HK-2 (cell line): ENCODE results near the gene AKT1.

Source experiments
- DNase-seq: peaks from one replicate; pipeline ENCODE4 v3.0.0-alpha.2; 2018; ENCODE audit not compliant: unreplicated experiment

Gene AKT1

DNA sequence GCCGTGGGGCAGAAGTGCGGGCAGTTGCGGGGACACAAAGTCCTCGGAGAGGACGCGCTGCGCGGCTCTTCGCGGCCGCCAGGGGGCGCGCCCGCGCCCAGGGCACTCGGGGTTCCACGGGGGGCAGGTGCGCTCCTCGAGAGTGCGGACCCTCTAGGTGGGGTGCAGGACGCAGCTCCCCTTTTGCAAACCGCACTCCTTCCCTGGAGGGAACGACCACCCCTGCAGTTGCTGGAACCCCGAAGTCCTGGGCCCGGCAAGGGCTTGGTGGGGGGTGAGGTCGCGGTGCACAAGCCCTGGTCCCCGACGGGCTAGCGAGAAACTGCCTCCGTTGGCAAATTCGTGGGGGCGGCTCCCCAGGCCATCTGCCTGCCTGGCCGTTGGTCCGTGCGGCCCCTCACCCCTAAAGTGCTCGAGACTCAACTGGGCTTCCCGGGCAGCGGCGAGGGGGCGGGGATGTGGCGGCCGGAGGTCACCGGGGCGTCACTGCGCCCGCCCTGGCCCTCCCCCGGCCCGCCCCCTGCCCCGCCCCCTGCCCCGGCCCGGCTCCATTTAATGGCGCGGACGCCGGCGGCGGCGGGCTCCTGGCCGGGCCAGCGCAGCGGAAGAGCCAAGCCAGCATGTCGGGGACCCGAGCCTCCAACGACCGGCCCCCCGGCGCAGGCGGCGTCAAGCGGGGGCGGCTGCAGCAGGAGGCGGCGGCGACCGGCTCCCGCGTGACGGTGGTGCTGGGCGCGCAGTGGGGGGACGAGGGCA lies 71.7 kb downstream of the AKT1 start, which contains the start of gene ADSS1:
Gene ADSS1 (plus strand): TSS at position 579 of the 756 bp plus-strand sequence. CDS start 42 bp downstream, at position 621.
- peak; percentile 70 for DNase-seq

DNA sequence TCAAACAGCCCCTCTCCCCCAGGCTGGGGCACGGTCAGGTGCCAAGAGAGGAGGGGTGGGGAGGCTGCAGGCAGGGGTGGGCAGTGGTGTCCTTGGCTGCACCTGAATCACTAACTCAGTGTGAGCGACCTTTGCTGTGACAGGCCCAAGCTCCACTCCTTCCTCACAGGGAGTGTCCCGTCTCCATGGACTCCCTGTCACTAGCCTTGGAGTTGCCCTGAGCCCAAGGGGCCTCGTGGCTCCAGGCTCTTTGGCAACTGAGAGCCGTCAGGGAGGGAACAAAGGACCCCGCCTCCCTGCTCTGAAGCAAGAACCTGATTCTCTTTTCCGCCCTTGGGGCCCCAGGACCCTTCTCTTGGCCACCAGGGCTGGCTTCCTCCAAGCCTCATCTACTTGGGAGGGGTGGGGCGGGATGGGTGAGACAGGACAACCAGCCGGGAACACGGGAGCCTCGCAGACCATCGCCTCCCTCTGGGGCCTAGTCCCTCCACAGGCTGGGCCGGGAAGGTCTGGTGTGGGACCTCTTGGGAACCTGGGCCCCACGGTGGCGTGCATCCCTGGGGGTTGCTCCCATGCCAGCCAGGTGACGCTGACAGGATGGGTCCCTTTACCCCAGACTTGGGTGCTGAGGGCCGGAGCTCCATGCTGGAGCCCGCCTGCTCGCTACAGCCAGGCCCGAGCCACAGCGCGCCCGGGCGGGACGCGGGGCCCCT lies 72.5 kb downstream of the AKT1 start:
- no peak for DNase-seq

DNA sequence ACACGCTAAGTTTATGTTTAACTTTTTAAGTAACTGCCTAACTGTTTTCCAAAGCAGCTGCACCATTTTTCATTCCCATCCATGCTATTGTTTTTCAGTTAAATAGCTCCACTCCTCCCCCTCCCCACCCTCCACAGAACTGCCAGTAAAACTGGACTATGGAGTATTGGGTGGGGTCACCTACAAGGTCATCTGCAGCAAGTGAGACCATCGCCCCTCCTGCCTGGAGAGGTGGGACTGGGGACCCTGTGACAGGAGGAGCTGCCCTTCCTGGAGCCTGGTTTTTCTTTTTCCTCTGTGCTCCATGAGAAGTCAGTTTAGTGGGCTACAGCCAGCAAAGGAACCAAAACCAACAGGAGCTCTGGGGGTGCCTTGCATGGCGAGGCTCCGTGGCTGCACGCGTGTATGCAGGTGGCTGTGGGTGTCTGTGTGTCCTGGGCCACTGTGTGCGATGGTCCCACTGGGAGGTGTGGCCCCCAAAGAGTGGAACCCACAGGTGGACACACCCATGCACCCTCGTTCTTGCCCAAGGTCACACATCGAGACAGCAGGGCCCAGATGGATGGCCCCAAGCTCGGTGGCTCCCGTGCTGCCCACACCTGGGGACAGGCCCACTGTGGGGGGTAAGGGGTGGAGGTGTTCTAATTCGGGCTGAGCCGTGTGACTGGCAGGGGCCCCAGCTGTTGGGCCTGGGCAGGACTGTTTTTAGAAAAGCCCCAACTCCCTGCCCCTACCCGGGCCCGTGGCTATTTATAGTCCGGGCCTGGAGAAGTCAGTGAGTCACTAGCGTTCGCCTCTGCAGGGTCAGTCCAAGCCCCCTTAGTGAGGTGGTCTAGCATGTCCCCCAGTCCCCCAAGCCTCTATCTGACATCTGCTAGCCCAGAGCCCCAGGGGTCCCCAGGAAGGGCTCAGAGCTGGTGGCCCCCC lies 73.8 kb downstream of the AKT1 start:
- DNase-seq, result no peak
